D721Med (cell line): Measurements from ENCODE around the gene DCDC2.

ENCODE experiments used
- DNase-seq: peaks from one replicate; pipeline ENCODE4 v3.0.0; 2011; ENCODE audit warnings: low spot score; ENCODE audit not compliant: insufficient read length
- FAIRE-seq: peaks from 2 replicates; lab custom pipeline; 2011; peaks lifted over from hg19 to GRCh38; lab: Jason Lieb, UNC
- CTCF ChIP-seq: IDR thresholded peaks from 2 replicates; pipeline ENCODE4 v1.5.1; 2012; ENCODE audit warnings: mild to moderate bottlenecking, control low read depth; ENCODE audit not compliant: insufficient read depth; ENCODE audit errors: missing control alignments

The DCDC2 gene

GRCh38 chr6:24193364-24193763, 164.5 kb downstream of the DCDC2 start:
- TF ChIP-seq CTCF = no peak
- FAIRE-seq (no peak), DNase-seq (no peak)

- no peak for TF ChIP-seq CTCF
- no peak for FAIRE-seq
- no peak for DNase-seq
These were observed 166.5 kb downstream of the DCDC2 start for GRCh38 chr6:24191346-24191745.

GRCh38 chr6:24188578-24189080, 169.2 kb downstream of the DCDC2 start:
- no peak for TF ChIP-seq CTCF
- DNase-seq (no peak), FAIRE-seq (no peak)

GRCh38 chr6:24187965-24188577, 169.8 kb downstream of the DCDC2 start:
- FAIRE-seq = no peak
- DNase-seq = no peak

GRCh38 chr6:24186349-24186748, 171.5 kb downstream of the DCDC2 start:
- no peak for TF ChIP-seq CTCF
- FAIRE-seq = no peak
- DNase-seq = no peak

More at GRCh38 chr6:24187965-24188577, 169.8 kb downstream of the DCDC2 start:
- TF ChIP-seq CTCF = no peak

GRCh38 chr6:24183584-24183983, 174.3 kb downstream of the DCDC2 start:
- FAIRE-seq (no peak), DNase-seq (no peak)
- TF ChIP-seq CTCF = no peak

- FAIRE-seq (no peak), DNase-seq (no peak)
- no peak for TF ChIP-seq CTCF
These were observed 200.0 kb downstream of the DCDC2 start for GRCh38 chr6:24157886-24158285.
